Measurements from ENCODE around the gene KCNA3.

- TF ChIP-seq CTCF (conservative IDR thresholded peaks at IDR 0.05) (no peak), ZFX (IDR thresholded peaks at IDR 0.05) (no peak)
Observed at GRCh38 chr1:110635434-110635833, 39.3 kb downstream of the KCNA3 start.

Data from C4-2B (cell line).